Mononuclear cell (primary cell): ENCODE results near the gene CPB1. TPM values are rescaled to one million over a fixed set of nuclear protein-coding genes. Genes with fewer than 3 reads are reported as not detected.

Experiments
- H3K27me3 ChIP-seq: 2 replicates; pipeline ENCODE4 v1.6.0; 2011; ENCODE audit warnings: low read length, control low read depth; ENCODE audit not compliant: insufficient read depth
- H3K4me1 ChIP-seq: 2 replicates; pipeline ENCODE4 v1.5.1; 2011; ENCODE audit warnings: mild to moderate bottlenecking, low read length, control low read depth; ENCODE audit not compliant: insufficient read depth
- H3K4me3 ChIP-seq: 2 replicates; pipeline ENCODE4 v1.5.1; 2011; ENCODE audit warnings: mild to moderate bottlenecking, low read length, moderate library complexity
- H3K9me3 ChIP-seq: 2 replicates; pipeline ENCODE4 v1.5.1; 2011; ENCODE audit warnings: low read depth, mild to moderate bottlenecking, control low read depth, low read length
- total RNA-seq: library from RNA; depleted of rRNA; stranded (reverse); fragments of >200 nt; gene quantifications from one replicate; pipeline ENCODE4 v1.2.3, GENCODE V29; 2012

CPB1 gene
- total RNA-seq, 1 donor, result not detected

DNA sequence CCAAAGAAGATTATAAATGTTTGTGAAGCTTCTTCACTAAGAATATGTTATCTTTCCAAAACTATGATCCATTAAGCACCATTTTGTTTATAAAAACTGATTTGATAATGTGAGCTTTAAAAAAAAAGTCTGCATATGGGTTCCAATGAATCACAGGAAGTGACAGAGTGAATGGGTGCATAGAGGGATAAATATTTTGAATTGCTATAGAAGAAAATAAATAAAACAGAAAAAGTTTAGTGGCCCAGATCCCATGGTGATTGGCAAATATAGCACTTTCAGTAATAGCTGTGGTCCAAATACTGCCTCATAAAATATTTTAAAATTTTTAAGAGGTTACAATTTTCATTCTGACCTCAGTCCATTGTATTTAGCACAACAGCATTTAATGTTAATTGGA lies 56.6 kb downstream of the CPB1 start:
- Histone ChIP-seq H3K4me3 (no peak overlapping the region), H3K9me3 (no peaks in the 10 kb centered on the region), H3K27me3 (no peaks in the 10 kb centered on the region), H3K4me1 (no peaks in the 10 kb centered on the region)

GRCh38 chr3:148889828-148890227 lies 62.2 kb downstream of the CPB1 start:
- Histone ChIP-seq H3K9me3 (no peaks in the 10 kb centered on the region), H3K27me3 (no peaks in the 10 kb centered on the region), H3K4me3 (no peak overlapping the region), H3K4me1 (no peaks in the 10 kb centered on the region)

GRCh38 chr3:148896062-148896461 lies 68.5 kb downstream of the CPB1 start:
- no peaks in the 10 kb centered on the region for H3K4me1 ChIP-seq
- H3K4me3 ChIP-seq, result no peak overlapping the region
- no peaks in the 10 kb centered on the region for H3K27me3 ChIP-seq
- no peaks in the 10 kb centered on the region for H3K9me3 ChIP-seq

GRCh38 chr3:148901987-148902791 lies 74.6 kb downstream of the CPB1 start:
- no peak overlapping the region for H3K4me3 ChIP-seq

GRCh38 chr3:148903022-148903442 lies 75.4 kb downstream of the CPB1 start:
- Histone ChIP-seq H3K4me1 (no peaks in the 10 kb centered on the region), H3K4me3 (no peak overlapping the region), H3K9me3 (no peaks in the 10 kb centered on the region), H3K27me3 (peaks cover 3% of the 10 kb centered on the region)

More at GRCh38 chr3:148901987-148902791, 74.6 kb downstream of the CPB1 start:
- Histone ChIP-seq H3K27me3 (peaks cover 3% of the 10 kb centered on the region), H3K9me3 (no peaks in the 10 kb centered on the region), H3K4me1 (no peaks in the 10 kb centered on the region)

GRCh38 chr3:148903941-148904340 lies 76.3 kb downstream of the CPB1 start:
- H3K9me3 ChIP-seq, result no peaks in the 10 kb centered on the region
- no peaks in the 10 kb centered on the region for H3K4me1 ChIP-seq
- H3K27me3 ChIP-seq, result peaks cover 3% of the 10 kb centered on the region
- H3K4me3 ChIP-seq, result no peak overlapping the region

GRCh38 chr3:148906667-148907066 lies 79.1 kb downstream of the CPB1 start:
- no peak overlapping the region for H3K4me3 ChIP-seq
- peaks cover 5% of the 10 kb centered on the region for H3K27me3 ChIP-seq
- no peaks in the 10 kb centered on the region for H3K4me1 ChIP-seq
- no peaks in the 10 kb centered on the region for H3K9me3 ChIP-seq

Other genes with a start within 250 kb of the CPB1 start
- 0.10 TPM for gene AGTR1, start 129.9 kb upstream of the CPB1 start, total RNA-seq
- 1.2 TPM for gene CPA3, start 37.5 kb downstream of the CPB1 start, total RNA-seq
- gene GYG1, start 163.7 kb downstream of the CPB1 start, total RNA-seq, result 33.4 TPM